Prostate gland (tissue), 2 donors: ENCODE results near the gene YPEL4. TPM values are rescaled to one million over a fixed set of nuclear protein-coding genes. Genes with fewer than 3 reads are reported as not detected.

Experiments
- DNase-seq: peaks from one replicate; pipeline ENCODE4 v3.0.0-alpha.2; 2019; ENCODE audit warnings: low spot score
- H3K27ac ChIP-seq, 2 donors: fragments of 200-600 bp; sonication (generic); 2 replicates each; pipeline ENCODE4 v1.5.1; 2017 to 2019
- H3K27me3 ChIP-seq: fragments of 200-600 bp; sonication (generic); replicated peaks from 2 replicates; pipeline ENCODE4 v1.5.1; 2019; ENCODE audit not compliant: insufficient read depth
- H3K36me3 ChIP-seq, 2 donors: fragments of 200-600 bp; sonication (generic); 1 replicate in 1 of 2; 2 replicates in 1 of 2; pipeline versions ENCODE4 v1.5.1 to v1.8.1; 2017 to 2019
- H3K4me1 ChIP-seq: fragments of 200-600 bp; sonication (generic); replicated peaks from 2 replicates; pipeline ENCODE4 v1.5.1; 2019
- H3K4me3 ChIP-seq, 2 donors: fragments of 200-600 bp; sonication (generic); 2 replicates each; pipeline ENCODE4 v1.5.1; 2017 to 2019
- H3K9me3 ChIP-seq: fragments of 200-600 bp; sonication (generic); 2 replicates; pipeline ENCODE4 v1.5.1; 2017
- CTCF ChIP-seq, 4 experiments: fragments of 200-600 bp in 2 of 4; fragments of 450-650 bp in 2 of 4; sonication (generic) in 2 of 4; IDR thresholded peaks; 1 replicate in 3 of 4; 2 replicates in 1 of 4; pipeline ENCODE4 v1.5.1; 2016 to 2019; ENCODE audit warnings: antibody characterized with exemption in 4 of 4, mild to moderate bottlenecking in 2 of 4, moderate library complexity in 2 of 4
- POLR2A ChIP-seq: fragments of 450-650 bp; IDR thresholded peaks from one replicate; pipeline ENCODE4 v1.6.1; 2016; ENCODE audit warnings: antibody characterized with exemption, mild to moderate bottlenecking
- POLR2AphosphoS5 ChIP-seq: sonication (generic); formaldehyde crosslinking; IDR thresholded peaks from one replicate; pipeline ENCODE4 v1.6.1; 2017; ENCODE audit warnings: antibody characterized with exemption
- WGBS: methylation state at CpG from one replicate; pipeline ENCODE4 v1.1.5; 2018; 5-methylcytosine and 5-hydroxymethylcytosine counted together
- intact Hi-C: fragments of 100-400 bp; cut with DNase I; formaldehyde crosslinking; loops from one replicate; pipeline ENCODE4 v1.14.2; 2022
- total RNA-seq, 2 donors: library from RNA; depleted of rRNA; stranded (reverse); fragments of >200 nt; gene quantifications; one replicate each; pipeline ENCODE4 v1.1.0, GENCODE V29; 2016

The YPEL4 gene
- total RNA-seq, 2 donors from 2014 or later: 0.46 to 3.6 TPM

GRCh38 chr11:57610170-57610569, 39.5 kb downstream of the YPEL4 start:
- H3K4me3 ChIP-seq: no peak overlapping the region
- no peaks in the 10 kb centered on the region for H3K27me3 ChIP-seq
- intact Hi-C loops: no loop called here
- no peaks in the 10 kb centered on the region for H3K4me1 ChIP-seq
- DNase-seq: no peak
- H3K9me3 ChIP-seq: no peaks in the 10 kb centered on the region
- H3K27ac ChIP-seq: no peak overlapping the region
- TF ChIP-seq POLR2AphosphoS5: no peak
- TF ChIP-seq CTCF (IDR thresholded peaks at IDR 0.05): no peak
- no peak for TF ChIP-seq POLR2A
- H3K36me3 ChIP-seq: peaks cover 0 to 8% of the 10 kb centered on the region in 2 donors
- 77% methylated on average over 4 of the region's 4 CpGs for WGBS

GRCh38 chr11:57605028-57605420, 44.7 kb downstream of the YPEL4 start:
- intact Hi-C loops: no loop called here
- Histone ChIP-seq H3K27me3 (no peaks in the 10 kb centered on the region), H3K36me3 (no peaks in the 10 kb centered on the region), H3K27ac (no peak overlapping the region), H3K9me3 (no peaks in the 10 kb centered on the region), H3K4me1 (no peaks in the 10 kb centered on the region), H3K4me3 (no peak overlapping the region)
- DNase-seq: no peak
- TF ChIP-seq POLR2A (no peak), POLR2AphosphoS5 (no peak), CTCF (IDR thresholded peaks at IDR 0.05) (no peak)
- WGBS: 90% methylated on average over 5 of the region's 5 CpGs

- intact Hi-C loops: no loop called here
- no peaks in the 10 kb centered on the region for H3K36me3 ChIP-seq
- TF ChIP-seq POLR2AphosphoS5 (no peak), CTCF (IDR thresholded peaks at IDR 0.05) (no peak), POLR2A (no peak)
- no peak for DNase-seq
- H3K27me3 ChIP-seq: no peaks in the 10 kb centered on the region
- WGBS: 65% methylated on average over 8 of the region's 8 CpGs
- no peaks in the 10 kb centered on the region for H3K9me3 ChIP-seq
- H3K4me1 ChIP-seq: no peaks in the 10 kb centered on the region
- H3K4me3 ChIP-seq: no peak overlapping the region
- H3K27ac ChIP-seq: no peak overlapping the region
These were observed 45.2 kb downstream of the YPEL4 start for GRCh38 chr11:57604296-57605027.

- Histone ChIP-seq H3K27me3 (no peaks in the 10 kb centered on the region), H3K36me3 (no peaks in the 10 kb centered on the region), H3K9me3 (no peaks in the 10 kb centered on the region), H3K27ac (no peak overlapping the region), H3K4me1 (no peaks in the 10 kb centered on the region), H3K4me3 (no peak overlapping the region)
- 96% methylated on average over 3 of the region's 3 CpGs for WGBS
- intact Hi-C loops: no loop called here
- no peak for TF ChIP-seq POLR2A
- no peak for TF ChIP-seq CTCF (IDR thresholded peaks at IDR 0.05)
- TF ChIP-seq POLR2AphosphoS5: no peak
- DNase-seq: no peak
These were observed 48.4 kb downstream of the YPEL4 start for GRCh38 chr11:57601297-57601696.

- Histone ChIP-seq H3K27ac (no peak overlapping the region), H3K36me3 (no peaks in the 10 kb centered on the region), H3K4me1 (no peaks in the 10 kb centered on the region), H3K27me3 (no peaks in the 10 kb centered on the region), H3K9me3 (no peaks in the 10 kb centered on the region), H3K4me3 (no peak overlapping the region)
- DNase-seq: no peak
- 44% methylated on average over 2 of the region's 2 CpGs for WGBS
- TF ChIP-seq POLR2A: no peak
- no peak for TF ChIP-seq POLR2AphosphoS5
- no peak for TF ChIP-seq CTCF (IDR thresholded peaks at IDR 0.05)
- intact Hi-C loops: loop anchor here (2.0 kb wide), 2 partner anchors 31 to 39 kb away; no protein-coding TSS in a partner anchor
These were observed 50.3 kb downstream of the YPEL4 start for GRCh38 chr11:57599381-57599780.
